Fibroblast of skin of right quadriceps (primary cell): ENCODE data around the gene PRM1.
A peak's percentile ranks its signal among the peaks of the same experiment; 100 is the strongest.

Experiments used
- DNase-seq: peaks from one replicate; pipeline ENCODE4 v3.0.0-alpha.2; 2013

The PRM1 gene

DNA sequence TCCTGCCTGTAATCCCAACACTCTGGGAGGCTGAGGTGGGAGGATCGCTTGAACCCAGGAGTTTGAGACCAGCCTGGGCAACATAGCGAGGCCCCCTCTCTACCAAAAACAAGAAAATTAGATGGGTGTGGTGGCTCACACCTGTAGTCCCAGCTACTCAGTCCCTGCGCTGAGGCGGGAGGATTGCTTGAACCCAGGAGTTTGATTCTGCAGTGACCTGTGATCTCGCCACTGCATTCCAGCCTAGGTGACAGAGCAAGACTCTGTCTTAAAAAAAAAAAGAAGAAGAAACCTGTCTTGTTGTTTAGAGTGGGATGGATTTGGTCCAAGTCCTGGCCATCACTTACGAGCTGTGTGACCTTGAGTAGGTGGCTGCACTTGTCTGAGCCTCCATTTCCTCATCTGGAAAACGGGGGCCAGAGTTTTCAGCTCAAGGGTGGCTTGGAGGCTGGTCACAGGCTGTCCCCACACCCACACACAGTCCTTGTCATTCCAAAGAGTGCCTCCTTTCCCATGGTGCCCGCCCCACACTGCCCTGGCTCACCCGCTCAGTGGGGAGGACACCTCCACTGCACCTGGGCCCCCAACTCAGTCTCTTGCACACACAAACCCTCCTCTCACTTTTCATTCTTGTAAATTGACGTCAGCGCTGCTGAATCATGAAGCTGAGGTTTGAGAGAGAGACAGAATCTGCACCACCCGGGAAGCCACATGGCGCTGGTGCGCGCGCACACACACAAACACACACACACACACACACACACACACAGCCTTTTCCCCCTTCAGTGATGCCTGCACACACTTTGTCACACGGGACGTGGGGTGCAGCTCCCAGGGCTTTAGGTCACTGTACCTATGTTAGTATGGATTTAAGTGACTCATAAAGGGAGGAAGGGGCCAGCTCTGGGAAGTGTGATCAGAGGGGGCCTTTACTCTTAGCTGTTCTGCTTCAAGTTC is 29.3 kb downstream of the PRM1 start:
- peak; percentile 86 for DNase-seq

DNA sequence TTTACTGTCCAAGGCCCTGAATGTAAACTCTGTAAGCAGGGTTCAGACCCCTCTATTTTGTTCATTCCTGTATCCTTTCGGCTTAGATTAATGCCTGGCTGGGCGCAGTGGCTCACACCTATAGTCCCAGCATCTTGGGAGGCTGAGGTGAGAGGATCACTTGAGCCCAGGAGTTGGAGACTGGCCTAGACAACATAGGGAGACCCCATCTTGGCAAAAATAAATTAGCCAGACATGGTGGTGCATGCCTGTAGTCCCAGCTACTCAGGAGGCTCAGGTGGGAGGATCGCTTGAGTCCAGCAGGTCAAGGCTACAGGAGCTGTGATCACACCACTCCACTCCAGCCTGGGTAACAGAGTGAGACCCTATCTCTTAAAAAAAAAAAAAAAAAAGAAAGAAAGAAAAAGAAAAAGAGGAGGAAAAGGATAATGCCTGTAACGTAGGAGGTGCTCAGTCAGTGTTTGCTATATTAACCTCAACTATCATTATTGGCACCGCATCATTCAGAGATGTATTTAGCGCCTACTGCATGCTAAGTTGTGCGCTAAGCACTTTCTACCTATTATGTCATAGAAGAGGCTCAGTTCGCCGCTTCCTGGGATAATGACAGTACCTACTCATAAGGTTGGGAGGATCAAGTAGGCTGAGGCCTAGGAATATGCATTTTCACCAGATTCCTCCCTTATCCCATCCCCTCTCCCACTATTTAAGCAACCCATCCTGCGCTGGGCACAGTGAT is 30.2 kb downstream of the PRM1 start:
- no peak for DNase-seq

DNA sequence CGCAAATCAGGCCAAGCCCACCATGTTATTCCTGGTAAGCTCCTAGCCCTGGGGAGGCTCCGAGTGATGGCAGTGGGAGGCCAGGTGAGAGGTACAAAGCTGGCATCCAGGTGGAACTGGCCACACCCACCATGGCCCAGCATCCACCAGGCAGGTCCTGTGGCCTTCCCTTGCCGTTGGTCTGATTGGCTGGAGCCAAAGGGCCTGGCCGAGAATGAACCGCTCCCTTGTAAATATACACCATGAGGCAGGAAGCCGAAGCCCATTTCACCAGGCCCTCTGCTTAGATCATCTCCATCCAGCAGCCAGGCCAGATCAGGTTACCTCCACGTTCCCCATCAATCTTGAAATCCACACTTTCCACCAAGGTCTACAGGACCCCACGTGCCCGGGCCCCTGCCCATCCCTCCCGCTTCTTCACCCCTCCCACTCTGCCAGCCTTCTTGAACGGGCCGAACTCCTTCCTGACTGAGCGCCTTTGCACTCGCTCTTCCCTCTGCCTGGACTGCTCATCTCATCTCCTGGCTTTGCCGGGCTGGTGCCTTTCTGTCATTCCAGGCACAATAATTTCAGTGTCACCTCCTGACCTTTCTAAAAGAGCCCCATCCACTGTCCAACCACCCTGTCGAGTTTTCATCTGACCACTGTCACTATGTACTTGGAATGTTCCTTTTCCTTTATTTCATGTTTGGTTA is 30.9 kb downstream of the PRM1 start:
- no peak for DNase-seq

DNA sequence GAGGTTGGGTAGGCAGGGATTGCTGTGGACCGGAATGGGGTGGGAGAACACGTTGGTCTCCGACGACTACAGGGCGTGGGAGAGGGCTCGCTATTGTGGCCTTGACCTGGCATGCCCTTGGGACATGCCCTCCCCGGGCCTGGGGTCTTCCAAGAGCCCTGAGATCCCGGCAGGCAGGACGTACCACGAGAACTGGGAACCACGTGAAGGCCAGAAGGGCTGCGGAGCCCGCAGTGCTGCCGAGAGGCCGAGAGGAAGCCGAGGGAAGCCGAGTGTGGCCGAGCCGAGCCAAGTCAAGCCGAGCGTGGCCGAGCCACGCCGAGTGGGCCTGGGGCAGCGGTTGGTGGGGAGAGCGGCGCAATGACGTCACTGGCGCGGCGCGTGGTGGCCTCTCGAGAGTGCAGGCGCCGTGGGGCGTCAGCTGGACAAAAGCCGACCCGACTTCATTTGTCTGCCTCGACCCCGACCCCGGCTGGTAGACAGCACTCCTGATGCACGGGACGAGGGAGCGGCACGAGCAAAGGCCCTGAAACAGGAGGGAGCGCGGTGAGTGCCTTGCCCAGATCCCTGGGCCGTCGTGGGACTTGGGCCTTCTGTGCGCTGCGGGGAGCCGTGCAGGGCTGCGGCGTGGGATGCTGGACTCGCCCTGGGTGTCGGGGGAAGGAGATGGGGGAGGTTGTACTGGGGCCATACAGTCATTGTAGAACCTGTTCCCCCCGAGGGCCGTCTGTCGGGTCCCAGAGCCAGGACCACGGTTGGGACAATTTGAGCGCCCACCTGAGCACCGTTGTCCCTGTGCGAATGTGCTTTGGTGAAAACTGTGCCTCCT is 31.7 kb downstream of the PRM1 start:
- DNase-seq = no peak

DNA sequence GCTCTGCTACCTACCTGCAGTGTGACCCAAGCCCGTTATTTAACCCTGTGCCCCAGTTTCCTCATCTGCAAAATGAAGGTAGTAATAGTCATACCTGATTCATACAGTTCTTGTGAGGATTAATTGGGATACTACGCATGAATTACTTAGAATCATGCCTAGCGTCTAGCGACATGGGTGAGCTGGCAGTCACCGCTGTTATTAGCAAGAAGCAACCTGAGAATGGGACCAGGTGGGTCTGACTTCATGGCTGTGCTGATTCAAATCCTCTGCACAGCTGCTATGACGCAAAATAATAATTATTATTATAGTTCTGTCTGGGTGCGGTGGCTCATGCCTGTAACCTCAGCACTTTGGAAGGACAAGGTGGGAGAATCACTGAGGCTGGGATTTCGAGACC is 33.0 kb downstream of the PRM1 start:
- DNase-seq = no peak

DNA sequence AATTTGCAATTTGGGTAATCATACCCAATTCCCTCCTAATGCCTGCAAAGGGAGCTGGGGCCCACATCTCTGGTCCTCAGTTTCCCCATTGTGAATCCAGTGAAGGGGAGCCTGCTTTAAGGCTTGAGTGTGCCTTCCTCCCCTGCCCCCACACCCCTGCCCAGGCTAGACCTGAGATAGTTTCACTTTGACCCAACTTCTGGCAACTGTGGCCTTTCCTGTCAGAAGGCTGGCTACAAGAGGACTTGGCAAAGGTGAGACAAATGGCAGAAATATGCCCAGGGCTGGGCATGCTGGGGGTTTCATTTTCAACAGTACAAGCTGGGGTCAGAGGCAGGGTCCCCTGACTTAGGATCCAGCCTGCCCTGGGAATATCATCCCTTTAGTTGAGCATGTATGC is 35.1 kb downstream of the PRM1 start:
- DNase-seq = no peak

DNA sequence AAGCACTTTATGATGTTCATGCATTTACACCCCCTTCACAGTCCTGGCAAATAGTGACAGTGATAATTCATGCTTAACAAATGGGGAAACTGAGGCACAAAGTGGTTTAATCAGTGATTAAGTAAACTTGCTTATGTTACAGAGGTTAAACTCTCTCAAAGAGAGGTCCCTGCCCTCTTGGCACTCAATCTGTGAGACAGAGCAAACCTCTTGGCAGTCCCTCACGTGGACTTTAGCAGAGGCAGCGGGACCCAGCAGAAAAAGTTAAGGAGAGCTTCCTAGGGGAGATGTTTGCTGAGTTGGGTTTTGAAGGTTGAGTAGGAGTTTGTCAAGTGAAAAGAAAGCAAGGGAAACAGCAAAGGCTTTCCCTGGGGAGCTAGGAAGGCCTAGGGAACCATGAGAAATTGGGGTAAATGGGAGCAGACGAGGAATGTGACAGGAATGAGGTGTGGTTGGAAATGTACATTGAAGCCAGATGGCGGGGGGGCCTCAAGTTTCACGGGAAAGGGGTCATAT is 35.9 kb downstream of the PRM1 start:
- DNase-seq = no peak

DNA sequence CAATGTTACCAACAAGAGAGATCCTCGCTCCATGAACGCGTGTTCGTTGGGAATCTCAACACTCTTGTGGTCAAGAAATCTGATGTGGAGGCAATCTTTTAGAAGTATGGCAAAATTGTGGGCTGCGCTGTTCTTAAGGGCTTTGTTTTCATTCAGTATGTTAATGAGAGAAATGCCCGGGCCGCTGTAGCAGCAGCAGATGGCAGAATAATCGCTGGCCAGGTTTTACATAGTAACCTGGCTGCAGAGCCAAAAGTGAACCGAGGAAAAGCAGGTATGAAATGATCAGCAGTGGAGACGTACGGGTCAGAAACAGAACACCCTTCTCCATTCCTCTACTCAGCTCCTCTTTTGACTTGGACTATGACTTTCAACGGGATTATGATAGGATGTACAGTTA is 38.5 kb downstream of the PRM1 start:
- no peak for DNase-seq

DNA sequence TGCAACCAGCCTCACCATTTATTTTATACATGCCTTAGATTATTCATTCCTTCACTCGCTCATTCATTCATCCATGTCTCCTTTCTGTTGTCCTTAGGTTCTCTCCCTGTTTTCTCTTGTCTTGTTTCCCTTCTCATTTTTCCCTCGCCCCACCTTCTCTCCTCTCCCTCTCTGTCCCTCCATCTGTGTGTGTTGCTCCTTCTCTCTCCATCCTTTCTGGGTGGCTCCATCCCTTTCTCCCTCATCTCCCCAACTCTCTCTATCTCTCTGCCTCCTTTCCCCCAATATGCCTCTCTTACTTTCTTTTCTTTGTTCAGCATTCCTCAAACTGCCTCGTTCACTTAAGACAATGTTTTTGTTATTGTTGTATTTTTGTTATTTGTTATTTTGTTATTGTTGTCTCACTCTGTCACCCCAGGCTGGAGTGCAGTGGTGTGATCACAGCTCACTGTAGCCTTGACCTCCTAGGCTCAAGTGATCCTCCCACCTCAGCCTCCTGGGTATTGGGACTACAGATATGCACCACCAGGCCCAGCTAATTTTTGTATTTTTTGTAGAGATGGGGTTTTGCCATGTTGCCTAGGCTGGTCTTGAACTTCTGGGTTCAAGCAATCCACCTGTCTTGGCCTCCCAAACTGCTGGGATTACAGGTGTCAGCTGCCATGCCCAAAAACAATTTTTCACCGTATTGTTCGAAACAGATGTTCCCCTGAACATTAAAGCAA is 39.5 kb downstream of the PRM1 start:
- DNase-seq = no peak

DNA sequence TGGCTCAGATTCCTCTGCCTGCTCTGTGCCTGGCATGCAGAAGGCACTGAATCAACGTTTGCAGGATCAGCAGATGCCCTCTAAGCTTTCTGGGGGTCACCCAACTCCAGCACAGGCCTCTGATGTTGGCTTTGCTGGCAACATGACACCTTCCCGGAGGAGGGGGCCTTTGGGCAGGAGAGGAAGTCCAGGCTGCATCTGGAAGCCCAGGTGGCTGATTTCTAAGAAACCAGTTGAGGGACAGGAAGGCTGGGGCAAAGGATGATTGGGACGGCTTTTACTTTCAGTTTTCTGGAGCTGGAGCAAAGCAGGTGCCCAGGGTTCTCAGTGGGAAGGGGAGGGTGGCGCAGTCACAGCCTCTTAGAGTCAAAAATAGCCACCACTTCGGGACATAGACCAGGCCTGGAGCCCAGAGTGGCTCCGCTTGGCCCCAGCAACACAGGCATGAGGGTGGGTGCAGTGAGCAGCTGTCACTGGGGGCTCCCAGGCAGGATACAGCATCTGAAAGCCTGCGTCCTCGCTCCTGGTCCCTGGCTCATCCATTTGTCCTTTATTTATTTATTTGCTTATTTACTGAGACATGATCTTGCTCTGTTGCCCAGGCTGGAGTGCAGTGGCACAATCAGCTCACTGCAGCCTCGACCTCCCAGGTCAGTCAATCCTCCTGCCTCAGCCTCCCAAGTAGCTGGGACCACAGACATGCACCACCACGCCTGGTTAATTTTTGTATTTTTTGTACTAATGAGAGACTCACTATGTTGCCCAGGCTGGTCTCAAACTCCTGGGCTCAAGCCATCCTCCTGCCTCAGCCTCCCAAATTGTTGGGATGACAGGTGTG is 40.3 kb downstream of the PRM1 start:
- no peak for DNase-seq

DNA sequence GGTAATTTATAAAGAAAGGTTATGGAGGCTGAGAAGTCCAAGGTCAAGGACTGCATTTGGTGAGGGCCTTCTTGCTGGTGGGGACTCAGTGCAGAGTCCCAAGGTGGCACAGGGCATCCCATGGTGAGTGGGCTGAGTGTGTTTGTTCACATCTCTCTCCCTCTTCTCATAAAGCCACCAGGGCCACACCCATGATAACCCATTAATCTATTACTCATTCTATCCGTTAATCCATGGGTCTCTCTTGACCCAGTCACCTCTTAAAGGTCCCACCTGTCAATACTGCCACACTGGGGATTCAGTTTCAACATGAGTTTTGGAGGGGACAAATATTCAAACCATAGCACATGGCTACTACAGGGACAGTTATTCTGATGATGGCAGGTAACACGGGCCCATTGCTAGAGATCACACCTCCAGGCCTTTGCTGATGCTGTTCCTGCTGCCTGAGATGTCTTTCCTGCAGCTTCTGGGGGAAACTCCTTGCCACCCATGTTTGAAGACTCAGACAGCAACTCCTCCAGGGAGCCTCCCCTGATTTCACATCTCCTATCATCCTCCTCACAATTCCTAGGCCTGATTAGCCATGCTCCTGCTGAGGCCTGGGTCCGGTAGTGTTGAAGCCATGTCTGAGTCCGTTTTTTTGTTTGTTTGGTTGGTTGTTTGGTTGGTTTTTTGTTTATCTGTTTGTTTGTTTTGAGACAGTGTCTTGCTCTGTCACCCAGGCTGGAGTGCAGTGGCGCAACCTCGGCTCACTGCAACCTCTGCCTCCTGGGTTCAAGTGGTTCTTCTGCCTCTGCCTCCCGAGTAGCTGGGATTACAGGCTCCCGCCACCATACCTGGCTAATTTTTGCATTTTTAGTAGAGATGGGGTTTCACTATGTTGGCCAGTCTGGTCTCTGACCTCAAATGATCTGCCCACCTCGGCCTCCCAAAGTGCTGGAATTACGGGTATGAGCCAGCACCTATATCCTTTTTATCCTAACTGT is 41.2 kb downstream of the PRM1 start:
- DNase-seq = no peak

DNA sequence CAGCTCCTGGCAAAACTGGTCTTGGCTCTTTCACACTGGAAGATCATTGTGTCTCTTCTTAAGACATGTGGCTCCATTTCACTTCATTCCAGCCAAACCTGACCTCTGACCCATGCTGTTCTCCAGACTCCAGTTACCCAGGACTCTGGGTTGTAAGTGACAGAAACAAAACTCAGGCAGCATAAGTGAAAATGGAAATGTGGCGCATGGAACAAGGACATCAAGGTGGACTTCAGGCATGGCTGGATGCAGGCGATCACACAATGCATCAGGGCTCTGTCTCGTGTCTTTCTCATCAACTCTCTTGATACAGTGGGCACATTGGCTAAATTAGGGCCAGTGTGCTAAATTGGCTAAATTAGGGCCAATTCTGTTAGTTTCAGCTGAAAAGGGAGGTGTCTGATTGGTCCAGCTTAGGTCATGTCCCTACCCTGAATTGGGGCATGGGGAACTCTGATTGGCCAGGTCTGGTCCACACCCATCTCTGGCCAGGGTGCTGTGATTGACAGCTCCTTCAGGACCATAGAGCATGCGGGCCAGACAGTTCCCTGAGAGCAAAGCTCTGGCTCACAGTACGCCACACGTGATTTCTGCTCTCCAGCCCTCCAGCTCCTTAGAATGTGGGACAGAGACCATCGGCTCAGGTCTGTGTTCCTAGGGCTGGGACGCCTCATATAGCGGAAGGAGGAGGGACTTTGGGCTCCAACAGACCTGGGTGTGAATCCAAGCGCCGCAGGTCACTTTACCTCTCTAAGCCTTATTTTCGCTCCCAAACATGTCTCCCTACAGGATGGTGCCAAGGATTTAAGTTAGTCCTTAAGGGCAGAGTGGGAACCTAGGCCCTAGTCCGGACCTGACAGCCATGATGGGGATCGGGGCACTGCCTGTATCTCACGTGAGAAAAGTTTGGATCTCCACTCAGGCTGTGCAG is 42.6 kb downstream of the PRM1 start:
- no peak for DNase-seq

DNA sequence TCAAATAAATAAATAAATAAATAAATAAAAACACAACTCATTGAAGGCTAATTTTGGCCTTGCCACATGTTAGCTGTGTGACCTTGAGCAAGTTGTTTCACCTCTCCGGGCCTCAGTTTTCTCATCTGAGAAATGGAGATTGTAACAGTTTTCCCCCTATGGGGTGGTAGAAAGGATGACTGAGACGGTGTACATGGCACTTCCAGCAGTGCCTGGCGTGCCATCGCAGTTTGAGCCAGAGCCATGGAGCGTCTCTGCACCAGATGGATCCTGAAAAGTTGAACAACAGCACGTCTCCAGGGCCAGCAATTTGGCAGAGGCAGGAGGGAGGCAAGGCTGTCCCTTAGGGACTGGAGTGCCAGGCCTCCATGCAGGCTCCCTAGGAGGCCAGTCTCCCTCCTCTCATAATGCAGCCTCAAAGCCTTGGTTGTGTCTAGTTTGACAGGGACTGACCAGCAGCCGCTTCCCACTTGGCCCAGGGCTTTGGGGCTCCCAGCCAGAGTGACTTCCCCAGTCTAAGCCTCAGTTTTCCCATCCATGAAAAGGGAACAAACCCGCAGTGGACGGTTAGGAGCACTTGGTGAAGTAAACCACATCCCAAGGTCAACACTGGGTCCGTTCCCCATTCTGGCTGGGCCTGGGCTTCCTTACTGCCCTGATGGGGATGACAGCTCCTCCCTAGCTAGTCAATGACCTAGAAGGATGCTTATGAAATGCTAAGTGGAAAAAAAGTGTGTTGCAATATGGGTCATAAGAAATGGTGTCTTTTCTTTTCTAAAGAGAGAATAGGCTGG is 44.5 kb downstream of the PRM1 start:
- DNase-seq = no peak

DNA sequence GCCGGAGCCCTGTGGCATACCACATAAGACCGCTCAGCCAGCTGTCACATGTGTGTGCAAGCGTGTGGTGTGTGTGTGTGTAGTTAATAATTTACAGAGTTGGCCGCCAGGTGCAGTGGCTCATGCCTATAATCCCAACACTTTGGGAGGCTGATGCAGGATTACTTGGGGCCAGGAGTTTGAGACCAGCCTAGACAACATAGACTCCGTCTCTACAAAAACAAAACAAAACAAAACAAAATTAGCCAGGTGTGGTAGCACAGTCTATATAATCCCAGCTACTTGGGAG is 45.5 kb downstream of the PRM1 start:
- no peak for DNase-seq

DNA sequence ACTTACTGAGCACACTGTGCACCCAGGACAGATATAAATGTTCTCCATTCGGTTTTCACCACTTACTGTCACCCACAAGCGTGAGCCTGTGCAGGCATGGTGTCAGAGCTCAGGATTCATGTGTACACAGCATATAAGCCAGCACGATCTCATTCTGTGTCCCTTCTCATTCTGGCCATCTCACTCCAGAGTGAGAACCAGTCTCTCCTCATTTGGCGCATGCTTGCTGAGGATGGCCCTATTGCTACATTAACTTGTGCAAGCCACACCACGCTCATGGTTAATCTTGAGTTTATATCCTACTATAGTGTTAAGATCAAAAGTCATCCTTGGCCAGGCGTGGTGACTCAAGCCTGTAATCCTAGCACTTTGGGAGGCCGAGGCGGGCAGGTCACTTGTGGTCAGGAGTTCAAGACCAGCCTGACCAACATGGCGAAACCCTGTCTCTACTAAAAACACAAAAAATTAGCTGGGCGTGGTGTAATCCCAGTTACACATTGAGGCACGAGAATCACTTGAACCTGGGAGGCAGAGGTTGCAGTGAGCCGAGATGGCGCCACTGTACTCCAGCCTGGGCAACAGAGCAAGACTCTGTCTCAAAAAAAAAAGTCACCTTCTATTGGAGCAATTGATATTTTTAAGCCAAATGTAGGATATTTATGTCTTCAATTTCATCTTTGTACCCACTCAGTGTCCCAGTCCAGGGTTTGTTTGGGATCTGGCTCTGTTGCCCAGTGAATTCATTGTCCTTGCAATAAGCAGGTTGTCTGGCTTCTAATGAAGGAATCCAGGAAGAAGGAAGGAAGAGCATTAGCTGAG is 46.0 kb downstream of the PRM1 start:
- no peak for DNase-seq

DNA sequence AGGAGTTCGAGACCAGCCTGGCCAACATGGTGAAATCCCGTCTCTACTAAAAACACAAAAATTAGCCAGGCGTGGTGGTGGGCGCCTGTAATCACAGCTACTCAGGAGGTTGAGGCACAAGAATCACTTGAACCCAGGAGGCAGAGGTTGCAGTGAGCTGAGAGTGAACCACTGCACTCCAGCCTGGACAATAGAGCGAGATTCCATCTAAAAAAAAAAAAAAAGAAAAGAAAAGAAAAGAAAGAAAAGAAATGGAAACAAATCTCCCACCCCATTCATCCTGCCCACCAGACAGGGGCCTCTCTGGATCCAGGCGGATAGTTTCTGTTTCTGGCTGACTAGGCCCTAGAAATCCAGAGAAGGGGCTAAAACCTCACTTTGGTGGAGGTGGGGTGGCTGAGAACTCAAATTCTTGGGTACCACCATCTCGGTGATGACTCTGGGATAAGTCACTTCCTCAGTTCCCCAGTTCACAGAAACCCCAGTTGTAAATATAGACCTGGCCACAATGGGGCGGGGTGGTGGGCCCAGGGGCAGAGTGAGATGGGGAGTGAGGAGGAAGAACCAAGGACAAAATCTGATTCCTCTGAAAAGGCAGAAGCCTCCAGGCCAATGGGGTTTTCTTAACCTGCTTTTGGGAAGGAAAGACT is 47.3 kb downstream of the PRM1 start:
- no peak for DNase-seq
